Fibroblast of skin of scalp (primary cell): ENCODE measurements around the gene SPART. TPM values are rescaled to one million over a fixed set of nuclear protein-coding genes. Genes with fewer than 3 reads are reported as not detected.

Experiments
- DNase-seq: peaks from one replicate; pipeline ENCODE4 v3.0.0-alpha.2; 2013
- polyA plus RNA-seq, 2 experiments: library from polyadenylated mRNA; unstranded; fragments of 120-200 nt; gene quantifications; one replicate each; pipeline ENCODE4 v1.2.1, GENCODE V29; 2013; ENCODE audit not compliant: insufficient read length in 2 of 2

Gene SPART
- polyA plus RNA-seq (2013, experiment 1 of 2; ENCODE audit: insufficient read length), result 55.8 TPM
- polyA plus RNA-seq (2013, experiment 2 of 2; ENCODE audit: insufficient read length), result 61.1 TPM

GRCh38 chr13:36346222-36347083, at the start of gene SPART:
Gene SPART, minus strand, starts transcription at chr13:36346394. Its CDS starts 10,564 bp downstream, at chr13:36335830.
- DNase-seq, result peak; percentile 93

- peak; percentile 71 for DNase-seq
Observed at GRCh38 chr13:36395280-36395679, 49.1 kb upstream of the SPART start.

DNA sequence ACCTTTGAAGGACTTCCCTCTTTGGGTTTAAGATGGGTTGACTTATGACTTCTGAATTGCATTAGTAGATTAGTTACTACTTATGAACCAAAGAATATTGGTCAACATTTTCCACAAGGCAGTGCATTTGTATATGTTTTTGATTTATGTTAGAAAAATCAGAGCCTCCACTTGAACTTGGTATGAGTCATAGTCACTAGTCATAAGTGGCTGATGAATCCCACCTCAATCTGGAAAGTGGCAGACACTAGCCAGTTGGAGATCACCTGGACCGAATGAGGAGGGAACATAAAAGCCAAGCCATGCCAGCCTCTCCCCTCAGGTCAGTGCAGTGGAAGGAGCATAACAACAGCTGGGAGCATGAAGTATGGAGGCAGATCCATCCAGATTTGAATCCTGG, 39.3 kb upstream of the SPART start:
- DNase-seq, result no peak

GRCh38 chr13:36382030-36382429, 35.8 kb upstream of the SPART start:
- DNase-seq, result no peak

- DNase-seq, result peak; percentile 24
Observed at GRCh38 chr13:36377826-36378468, 31.8 kb upstream of the SPART start.

GRCh38 chr13:36374063-36374462, 27.9 kb upstream of the SPART start:
- DNase-seq, result no peak

DNA sequence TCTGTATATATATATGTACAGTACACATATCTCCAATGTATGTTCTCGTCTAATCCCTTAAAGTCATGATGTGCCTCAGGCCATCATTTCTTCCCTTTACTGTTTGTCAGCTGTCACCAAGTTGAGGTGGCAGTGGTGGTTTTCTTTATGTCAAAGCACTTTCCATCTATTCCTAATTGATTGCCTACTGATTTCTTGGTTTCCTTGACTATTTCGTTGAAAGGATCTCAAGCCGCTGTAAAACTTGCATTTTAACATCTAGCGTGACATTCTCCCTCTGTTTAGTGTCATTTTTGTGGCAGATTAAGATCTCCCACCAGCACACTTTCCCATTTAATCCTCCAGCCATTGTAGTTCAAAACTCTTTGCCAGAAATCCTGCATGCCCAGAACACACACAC, 25.0 kb upstream of the SPART start:
- no peak for DNase-seq

DNA sequence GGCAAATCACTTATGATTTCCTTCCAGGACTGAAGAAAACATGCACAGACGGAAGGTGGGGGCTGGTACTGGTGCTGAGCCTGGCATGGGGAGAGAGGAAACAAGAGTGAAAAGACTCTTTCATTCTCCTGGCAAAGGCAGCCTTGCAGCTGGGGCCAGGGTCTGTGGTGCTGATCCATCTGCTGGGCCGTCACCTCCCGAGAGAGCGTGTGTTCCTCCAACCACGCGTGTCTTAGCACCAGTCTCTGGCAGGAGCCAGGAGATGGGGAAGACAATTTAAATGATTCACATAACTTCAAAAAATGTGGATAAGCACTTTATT, 23.9 kb upstream of the SPART start:
- DNase-seq, result no peak

- peak; percentile 52 for DNase-seq
Observed at GRCh38 chr13:36369268-36370107, 23.3 kb upstream of the SPART start.

DNA sequence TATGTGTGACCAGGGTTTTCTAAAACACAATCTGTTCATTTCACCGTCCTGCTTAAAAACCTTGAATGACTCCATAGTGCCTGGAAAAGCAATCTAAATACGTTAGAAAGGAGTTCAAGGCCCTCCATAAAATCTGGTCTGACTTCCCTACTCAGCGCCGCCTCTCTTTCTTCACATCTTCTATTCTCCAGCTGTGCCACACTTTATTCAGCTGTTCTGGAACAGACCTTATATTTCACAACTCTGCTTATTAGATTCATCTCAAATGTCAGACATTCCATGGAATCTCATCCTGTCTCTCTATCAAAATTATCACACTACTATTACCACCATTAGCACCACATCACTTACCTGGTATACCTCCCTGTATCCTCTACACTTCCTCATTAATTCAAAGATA, 19.8 kb upstream of the SPART start:
- DNase-seq, result no peak

- no peak for DNase-seq
Observed at GRCh38 chr13:36363366-36363863, 17.2 kb upstream of the SPART start.

DNA sequence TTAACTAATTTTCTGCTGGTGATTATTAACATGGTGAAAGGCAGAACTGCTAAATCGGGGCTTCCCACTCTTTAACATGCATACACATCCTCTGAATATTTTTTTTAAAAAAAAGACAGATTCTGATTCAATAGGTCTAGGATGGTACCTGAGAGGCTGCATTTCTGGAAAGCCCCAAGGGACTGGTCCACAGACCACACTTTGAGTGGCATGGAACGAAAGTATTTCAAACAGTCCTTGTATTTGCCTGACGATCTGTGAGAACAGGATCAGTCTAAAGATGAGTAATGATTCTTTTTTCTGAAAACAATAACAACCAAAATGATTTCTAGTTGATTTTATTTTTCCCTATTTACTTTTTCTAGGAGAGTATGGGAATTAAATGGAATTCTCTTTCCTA, 16.7 kb upstream of the SPART start:
- DNase-seq, result no peak

DNA sequence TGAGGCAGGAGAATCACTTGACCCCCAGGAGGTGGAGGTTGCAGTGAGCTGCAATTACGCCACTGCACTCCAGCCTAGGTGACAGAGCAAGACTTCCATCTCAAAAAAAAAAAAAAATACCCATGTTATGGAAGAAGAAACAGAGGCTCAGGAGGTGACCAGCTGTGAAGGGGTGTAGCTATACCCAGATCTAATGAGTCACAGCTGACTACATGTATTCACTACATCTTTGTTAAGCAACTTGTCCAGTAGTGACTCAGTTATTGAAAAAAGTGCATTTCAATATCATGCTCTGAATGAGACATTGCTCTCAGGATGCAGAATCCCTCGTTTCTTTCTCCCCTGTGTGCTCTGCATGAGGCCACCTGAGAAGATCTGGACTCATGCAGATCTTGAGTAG, 16.1 kb upstream of the SPART start:
- peak; percentile 69 for DNase-seq

DNA sequence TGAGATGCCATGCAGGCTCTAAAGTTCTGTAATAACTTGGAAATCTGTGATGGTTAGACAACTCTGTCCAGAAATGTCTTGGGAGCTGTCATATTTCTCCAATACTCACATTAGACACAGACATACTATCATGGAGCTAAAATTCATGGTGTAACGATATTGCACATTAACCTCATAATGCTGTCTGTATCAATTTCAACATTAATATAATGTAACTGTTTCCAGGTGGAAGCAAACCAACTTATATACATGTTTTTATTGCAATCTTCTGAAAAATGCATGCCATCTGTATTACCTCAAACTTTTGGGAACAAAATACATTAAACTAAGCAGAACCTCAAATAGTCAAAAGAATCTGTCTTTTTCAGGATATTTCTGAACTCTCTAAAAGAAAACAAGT, 14.7 kb upstream of the SPART start:
- no peak for DNase-seq

DNA sequence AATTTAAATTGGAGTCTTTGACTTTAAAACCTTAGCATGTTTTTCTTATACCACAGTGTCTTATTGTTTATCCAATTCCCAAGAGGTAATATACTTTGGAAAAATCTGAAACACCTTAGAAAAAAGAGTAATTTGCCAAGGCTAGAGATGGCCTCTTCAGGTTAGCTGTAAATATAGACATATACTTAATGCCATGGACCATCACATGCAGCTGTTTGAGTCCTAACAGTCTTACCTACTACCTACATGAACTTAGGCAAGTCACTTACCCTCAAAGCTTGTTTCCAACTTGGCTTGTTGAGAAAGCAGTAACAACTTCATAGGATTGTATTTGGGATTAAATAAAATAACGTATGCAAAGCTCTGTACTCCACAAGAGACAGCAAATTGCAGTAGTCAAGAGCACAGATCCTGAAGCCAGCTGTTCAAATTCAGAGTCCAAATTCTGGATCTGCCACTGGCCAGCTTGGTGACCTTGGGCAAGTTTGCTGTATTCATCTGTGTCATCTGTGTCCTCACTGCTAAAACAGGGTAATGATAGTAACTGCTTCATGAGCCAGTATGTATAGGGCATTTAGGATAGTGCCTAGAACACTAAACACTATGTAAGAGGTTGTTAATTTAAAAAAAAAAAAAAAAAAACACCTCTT, 13.2 kb upstream of the SPART start:
- DNase-seq, result no peak

- DNase-seq, result no peak
Observed at GRCh38 chr13:36358175-36358718, 12.1 kb upstream of the SPART start.

DNA sequence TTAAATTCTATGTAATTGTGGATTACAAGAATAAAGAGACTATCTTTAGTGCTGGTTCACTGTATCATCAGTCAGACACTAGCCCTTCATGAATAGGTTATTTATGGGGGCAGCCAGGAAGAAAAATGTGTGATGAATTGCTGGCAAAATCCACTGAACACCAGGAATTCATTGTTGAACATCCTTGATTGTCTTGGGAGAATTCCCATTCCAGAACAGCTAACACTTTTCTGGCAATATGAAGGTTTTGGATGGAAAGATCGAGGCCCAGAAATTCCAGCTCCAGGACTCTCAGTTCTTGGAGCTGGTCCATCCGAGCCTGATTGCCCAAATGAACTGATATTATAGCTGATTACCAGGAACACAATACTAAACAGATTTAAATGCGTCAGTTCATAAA, 11.5 kb upstream of the SPART start:
- peak; percentile 38 for DNase-seq

DNA sequence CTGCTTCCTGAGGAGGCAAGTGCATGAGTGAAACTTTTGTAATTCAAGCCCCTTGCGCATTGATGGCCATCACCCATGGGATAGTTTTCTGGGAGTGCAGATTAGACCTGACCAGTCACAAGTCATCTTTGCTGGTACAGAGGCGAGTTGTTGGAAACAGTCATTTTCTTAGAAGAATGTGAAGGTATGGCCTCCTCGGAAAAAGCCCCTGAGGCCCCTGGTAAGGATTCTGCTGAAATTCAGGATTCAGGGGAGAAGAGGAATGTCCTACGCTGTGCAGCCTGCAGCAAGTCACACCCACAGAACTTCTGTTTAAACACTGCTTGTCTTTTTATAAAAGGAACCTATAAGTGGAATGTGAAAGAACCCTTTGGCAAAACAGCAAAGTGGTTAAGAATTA, 11.0 kb upstream of the SPART start:
- DNase-seq, result no peak

DNA sequence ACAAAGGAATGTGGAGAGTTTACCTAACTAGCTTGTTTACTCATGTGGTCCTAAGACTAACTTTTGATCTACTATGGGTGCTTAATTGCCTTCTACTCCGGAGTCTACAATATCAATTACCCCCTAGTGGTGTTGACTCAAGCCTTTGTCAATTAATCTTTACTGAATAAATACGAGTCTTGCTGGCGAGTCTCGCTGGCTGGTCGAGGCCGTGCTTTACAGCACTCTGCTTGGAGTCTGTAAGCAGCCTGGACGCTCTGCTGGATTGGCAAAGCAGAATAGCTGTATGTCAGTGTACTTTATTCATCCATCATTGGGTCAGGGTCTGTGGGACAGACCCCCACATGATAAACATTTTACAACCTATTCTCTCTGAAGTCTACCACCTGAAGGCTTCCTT, 9.9 kb upstream of the SPART start:
- DNase-seq, result no peak

GRCh38 chr13:36355632-36356031, 9.4 kb upstream of the SPART start:
- DNase-seq, result no peak

DNA sequence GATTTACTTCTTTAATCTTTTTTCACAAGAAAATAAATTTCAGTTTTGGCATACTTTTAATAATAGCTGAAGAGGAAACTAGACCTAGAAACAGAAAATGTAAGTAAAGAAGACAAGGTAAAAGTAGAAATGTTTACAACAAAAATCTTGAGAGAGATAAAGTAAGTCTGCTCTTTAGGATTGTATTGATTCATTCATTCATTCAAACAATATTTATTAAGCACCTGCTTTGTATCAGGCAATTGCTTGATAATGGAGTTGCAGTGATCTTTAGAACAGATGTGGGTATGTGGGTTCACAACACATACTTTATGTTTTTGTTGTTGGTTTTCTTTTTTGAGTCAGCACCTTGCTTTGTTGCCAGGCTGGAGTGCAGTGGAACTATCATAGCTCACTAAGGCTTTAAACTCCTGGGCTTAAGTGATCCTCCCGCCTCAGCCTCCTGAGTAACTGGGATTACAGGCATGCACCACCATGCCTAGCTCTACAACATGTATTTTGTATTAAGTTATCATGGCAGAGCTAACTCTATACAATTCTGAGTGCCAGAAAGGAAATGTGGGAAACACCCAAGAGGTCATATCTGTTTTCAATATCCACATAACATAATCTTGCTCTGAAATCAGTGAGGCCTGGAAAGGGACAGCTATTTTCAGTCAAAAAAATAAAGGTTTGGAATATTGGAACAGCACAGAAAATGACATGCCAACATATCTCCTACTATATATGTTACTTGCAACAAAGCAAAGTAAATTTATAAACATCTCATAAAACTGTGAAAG, 8.8 kb upstream of the SPART start:
- no peak for DNase-seq
